Measurements from ENCODE around the gene RAD51B.
"Not testable (repeated sequence)": the region's sequence is repeated elsewhere in the genome, so short reads cannot be mapped to it uniquely, and the experiment has no call there.

Gene RAD51B

GRCh38 chr14:68741839-68742470 is 922.4 kb downstream of the RAD51B start:
- no peak for DNase-seq (ENCODE audit: low read depth in 2 of 2)

- DNase-seq (ENCODE audit: low read depth in 2 of 2): no peak
Observed at GRCh38 chr14:68744613-68745012, 925.0 kb downstream of the RAD51B start.

- no peak for DNase-seq (ENCODE audit: low read depth in 2 of 2)
Observed at GRCh38 chr14:68747393-68747792, 927.8 kb downstream of the RAD51B start.

DNA sequence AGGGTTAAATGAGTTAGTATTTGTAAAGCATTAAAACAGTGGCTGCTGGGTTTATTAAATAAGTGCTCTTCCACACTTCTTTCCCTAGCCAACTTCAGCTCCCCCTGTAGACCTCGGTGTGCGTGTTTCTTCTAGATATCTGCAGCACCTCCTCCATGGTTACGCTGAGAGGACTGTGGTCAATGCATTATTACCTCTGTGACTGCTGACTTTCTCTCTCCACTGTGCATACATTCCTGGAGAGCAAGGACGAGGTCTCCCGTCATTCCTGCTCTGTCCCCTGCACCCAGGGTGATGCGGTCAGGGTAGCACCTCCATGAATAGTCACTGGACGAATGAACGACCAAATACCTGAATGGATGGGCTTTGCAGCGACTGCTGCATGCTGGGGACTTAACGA is 928.7 kb downstream of the RAD51B start:
- DNase-seq (ENCODE audit: low read depth in 2 of 2): no peak

- DNase-seq (ENCODE audit: low read depth in 2 of 2): no peak
Observed at GRCh38 chr14:68748691-68749090, 929.1 kb downstream of the RAD51B start.

- no peak for DNase-seq (ENCODE audit: low read depth in 2 of 2)
Observed at GRCh38 chr14:68749487-68750475, 930.2 kb downstream of the RAD51B start.

DNA sequence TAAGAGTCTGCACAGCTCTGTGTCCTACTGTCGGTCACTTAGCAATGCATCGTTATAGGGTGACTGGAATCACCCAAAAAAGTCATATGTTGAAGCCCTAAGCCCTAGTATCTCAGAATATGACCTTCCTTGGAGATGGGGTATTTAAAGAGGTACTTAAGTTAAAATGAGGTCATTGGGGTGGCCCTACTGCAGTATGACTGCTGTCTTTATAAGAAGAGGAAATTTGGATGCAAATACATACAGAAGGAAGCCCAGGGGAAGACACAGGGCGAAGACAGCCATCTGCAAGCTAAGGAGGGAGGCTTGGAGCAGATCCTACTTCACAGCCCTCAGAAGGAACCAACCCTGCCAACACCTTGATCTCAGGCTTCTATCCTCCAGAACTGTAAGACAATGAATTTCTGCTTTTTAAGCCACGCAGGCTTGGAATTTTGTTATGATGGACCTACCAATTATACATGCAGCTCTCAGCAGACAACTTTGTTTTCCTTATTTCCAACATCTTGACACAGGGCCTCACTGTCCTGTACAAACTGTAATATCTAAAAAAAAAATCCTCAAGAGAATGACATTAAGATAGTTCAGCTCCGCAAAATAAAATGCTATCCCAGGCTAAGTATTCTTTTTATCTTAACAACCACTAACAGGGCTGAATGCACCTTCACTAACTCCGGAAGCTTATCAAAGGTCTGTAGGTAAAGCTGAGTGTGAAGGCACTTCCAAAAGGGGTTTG is 932.9 kb downstream of the RAD51B start:
- DNase-seq (ENCODE audit: low read depth in 2 of 2): no peak

DNA sequence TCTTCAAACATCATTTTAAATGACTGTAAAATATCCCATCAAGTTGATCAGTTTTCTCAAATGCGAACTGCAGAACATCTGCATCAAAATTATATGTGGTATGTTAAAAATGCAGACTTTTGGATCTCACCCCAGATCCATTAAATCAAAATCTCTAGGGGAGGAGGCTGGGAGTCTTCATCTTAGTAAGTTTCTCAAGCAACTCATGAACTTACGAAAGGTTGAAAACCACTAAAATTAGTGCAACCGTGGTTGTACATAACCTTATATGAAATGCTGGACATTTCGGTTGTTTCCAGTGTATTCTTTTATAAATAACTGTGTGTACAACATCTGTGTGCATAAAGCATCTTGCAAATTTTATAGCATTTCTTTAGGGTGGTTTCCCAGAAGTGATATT is 934.1 kb downstream of the RAD51B start:
- no peak for DNase-seq (ENCODE audit: low read depth in 2 of 2)

- no peak for DNase-seq (ENCODE audit: low read depth in 2 of 2)
Observed at GRCh38 chr14:68755016-68755353, 935.4 kb downstream of the RAD51B start.

GRCh38 chr14:68756000-68756481 is 936.5 kb downstream of the RAD51B start:
- no peak for DNase-seq (ENCODE audit: low read depth in 2 of 2)

DNA sequence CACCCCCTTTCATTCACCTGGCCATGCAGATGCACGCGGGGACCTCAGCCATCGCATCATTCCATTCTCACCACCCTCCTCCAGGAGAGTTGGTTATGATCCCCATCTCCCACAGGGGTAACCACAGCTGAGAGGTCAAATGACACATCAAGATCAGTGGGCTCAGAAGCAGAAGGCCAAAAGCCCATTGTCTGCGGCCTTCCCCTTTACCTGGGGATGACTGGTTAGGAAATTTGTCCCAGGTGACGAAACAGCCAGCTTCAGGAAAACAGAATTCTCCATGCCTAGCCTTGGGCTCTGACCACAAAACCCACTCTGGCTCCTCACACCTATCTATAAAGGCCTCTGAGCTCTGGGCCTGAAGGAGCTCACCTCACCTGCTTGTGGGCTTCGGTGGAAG is 937.2 kb downstream of the RAD51B start:
- no peak for DNase-seq (ENCODE audit: low read depth in 2 of 2)

DNA sequence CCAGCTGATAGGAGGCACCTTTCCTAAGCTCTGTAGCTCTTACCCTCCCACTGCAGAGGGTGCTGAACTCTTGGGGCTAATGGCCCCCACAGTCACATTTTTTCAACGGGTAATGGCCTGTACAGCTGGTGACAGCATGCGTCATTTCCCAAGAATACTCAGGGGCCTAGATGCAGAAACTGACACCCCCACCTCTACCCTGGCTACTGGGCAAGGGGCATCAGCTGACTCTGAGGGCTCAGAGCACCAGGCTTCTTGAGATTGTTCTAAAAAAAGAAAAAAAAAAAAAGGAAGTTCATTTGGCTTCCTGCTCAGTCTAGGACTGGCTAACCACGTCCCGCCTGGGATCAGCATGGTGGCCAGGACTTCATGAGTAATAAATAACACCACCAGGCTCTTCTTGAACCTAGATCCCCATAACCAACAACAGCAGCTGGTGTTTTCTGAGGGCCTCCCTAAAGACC is 938.1 kb downstream of the RAD51B start:
- no peak for DNase-seq (ENCODE audit: low read depth in 2 of 2)

DNA sequence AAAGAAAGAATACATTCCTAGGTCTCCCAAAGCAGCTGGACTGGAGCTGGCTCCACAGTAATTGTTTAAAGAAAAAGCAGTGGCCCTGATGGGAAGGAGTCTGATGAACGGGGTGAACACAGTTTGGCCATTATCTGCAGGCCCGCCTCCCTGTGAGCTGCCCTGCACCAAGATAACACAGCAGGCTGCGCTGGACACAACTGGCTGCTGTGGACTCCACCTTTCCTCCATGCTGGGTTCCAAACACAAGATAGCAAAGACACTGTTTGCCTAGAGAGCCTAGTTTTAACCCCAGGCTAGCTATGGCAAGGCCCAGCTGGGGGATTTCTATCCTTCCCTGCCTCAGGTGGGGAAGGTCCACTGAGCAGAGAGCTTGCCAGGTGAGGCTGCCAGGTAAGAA is 938.7 kb downstream of the RAD51B start:
- DNase-seq (ENCODE audit: low read depth in 2 of 2): no peak

DNA sequence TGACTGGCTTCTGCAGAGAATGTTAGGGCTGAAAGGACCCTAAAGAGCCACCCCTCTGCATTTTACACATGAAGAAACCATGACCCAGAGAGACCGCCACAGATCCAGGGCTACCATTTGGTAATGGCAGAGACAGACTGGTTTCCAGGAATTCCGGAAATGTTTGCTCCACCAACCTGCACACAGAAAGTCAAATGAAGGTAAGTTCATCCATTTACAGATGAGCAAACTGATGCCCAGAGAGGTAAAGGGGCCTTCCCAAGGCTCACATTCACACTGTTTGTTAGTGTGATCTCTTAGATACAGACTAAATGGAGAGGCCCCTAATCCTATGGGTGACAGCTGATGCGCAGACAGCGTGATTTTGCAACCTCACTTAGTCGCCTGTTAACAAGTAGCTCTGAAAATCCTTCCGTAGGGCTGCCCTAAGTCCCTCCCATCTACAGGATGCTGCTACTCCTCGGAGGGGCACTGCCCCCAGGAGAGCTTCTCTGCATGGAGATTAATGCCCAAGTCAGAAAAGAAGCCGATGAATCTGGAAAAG is 939.5 kb downstream of the RAD51B start:
- no peak for DNase-seq (ENCODE audit: low read depth in 2 of 2)

GRCh38 chr14:68759937-68760336 is 940.4 kb downstream of the RAD51B start:
- no peak for DNase-seq (ENCODE audit: low read depth in 2 of 2)

DNA sequence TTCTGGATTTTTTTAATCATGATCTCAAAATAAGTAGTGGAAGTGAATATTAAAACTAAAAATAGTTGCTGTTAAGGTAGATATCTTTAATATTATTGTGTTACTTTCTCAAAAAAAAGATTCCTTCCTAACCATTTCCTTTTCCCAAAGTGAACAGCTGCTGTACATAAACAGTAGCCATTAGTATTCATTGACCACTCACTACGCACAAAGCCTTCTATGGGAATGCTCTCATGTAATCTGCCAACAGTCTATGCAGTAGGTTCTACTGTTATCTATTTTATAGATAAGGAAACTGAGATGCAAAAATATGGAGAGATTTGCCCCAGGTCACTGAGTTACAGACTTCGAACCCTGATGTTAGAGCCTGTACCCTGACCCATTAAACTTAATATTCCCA is 941.2 kb downstream of the RAD51B start:
- DNase-seq (ENCODE audit: low read depth in 2 of 2): no peak

- DNase-seq (ENCODE audit: low read depth in 2 of 2): no peak
Observed at GRCh38 chr14:68761391-68761790, 941.8 kb downstream of the RAD51B start.

DNA sequence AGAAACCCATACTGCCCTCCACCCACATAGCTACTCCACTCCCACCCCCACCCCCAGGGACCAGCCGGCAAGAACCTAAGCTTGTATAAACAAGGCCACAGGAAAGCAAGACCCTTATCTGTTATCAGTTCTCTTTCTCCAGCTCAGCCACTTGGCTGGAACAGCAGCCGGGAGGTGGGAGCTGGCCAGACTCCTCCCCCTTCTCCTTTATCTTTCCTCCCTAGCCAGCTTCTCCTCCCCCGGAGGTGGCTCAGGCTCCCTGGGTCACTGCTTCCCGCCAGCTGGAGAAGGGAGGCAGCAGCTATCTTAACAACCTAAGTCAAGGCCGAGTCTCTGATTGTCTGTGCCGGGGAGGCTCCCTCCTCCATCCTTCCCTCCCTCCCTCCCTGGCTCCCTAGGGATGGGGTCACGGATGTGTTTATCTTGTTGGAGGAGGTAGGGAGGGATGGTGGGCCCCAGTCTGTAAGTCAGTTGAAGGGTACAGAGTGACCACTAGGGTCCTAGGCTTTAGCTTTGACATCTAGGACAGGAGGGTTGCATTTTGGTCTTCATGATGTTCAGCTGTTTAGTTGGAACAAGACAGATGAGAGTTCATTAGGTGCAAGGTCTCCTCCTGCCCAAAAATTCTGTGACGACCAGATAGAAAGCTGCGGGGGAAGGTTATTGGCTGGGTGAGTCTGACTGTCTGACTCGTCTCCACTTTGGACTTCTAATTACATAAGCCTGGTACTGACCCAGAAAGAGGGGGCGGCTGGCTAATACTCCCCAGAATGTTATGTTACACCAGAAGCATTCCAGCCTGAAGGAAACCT is 943.6 kb downstream of the RAD51B start:
- DNase-seq (ENCODE audit: low read depth in 2 of 2): no peak

GRCh38 chr14:68763843-68764242 is 944.3 kb downstream of the RAD51B start:
- not testable (repeated sequence) for DNase-seq (ENCODE audit: low read depth in 2 of 2)

- DNase-seq (ENCODE audit: low read depth in 2 of 2): no peak
Observed at GRCh38 chr14:68766299-68767247, 947.0 kb downstream of the RAD51B start.
